ENCODE measurements around the gene NDC1.

- TF ChIP-seq POLR2A (IDR thresholded peaks at IDR 0.05) = no peak
- no peak for TF ChIP-seq CTCF (IDR thresholded peaks at IDR 0.05)
Observed at GRCh38 chr1:53752281-53752680, 85.8 kb downstream of the NDC1 start.
